Measurements from ENCODE around the gene ATF1. TPM values are rescaled to one million over a fixed set of nuclear protein-coding genes. Genes with fewer than 3 reads are reported as not detected.

Gene ATF1
- total RNA-seq, 3 donors from 2014 or later (not counting 1 experiment from before 2014, with no cell fraction given) = 20.1 to 36.8 (median 23.1) TPM

GRCh38 chr12:50753232-50753769 is 10.6 kb upstream of the ATF1 start:
- no peak overlapping the region for H3K27ac Mint-ChIP-seq
- 96% methylated on average over 5 of the region's 5 CpGs for WGBS (ENCODE audit: insufficient coverage)
- intact Hi-C loops (cut with micrococcal nuclease) = no loop called here

GRCh38 chr12:50764286-50765094 is 589 bp downstream of the ATF1 start:
- DNase-seq (peak; percentile 69 to 89), ATAC-seq (peak; percentile 66 to 84 (median 70))
- no peaks in the 10 kb centered on the region for H3K36me3 ChIP-seq (ENCODE audit: control insufficient read depth, insufficient read depth, low read length)
- peaks cover 17% of the 10 kb centered on the region for H3K4me1 ChIP-seq (ENCODE audit: control insufficient read depth, insufficient read depth, low read length)
- intact Hi-C loops (cut with micrococcal nuclease) = loop anchor here (1.0 to 5.0 kb wide), 5 partner anchors 61 to 588 kb away; a partner anchor contains a TSS
- H3K9me3 ChIP-seq (ENCODE audit: control insufficient read depth, insufficient read depth, low read length) = no peaks in the 10 kb centered on the region
- Mint-ChIP-seq H3K27ac (peak overlapping the region; percentile 91 to 93), H3K4me1 (peaks cover 26 to 41% of the 10 kb centered on the region in 2 donors), H3K36me3 (no peaks in the 10 kb centered on the region), H3K4me3 (peak overlapping the region; percentile 97), H3K9me3 (no peaks in the 10 kb centered on the region), H3K27me3 (ENCODE audit: low read depth in 2 of 2) (no peaks in the 10 kb centered on the region)
- no peaks in the 10 kb centered on the region for H3K27me3 ChIP-seq (ENCODE audit: control insufficient read depth, insufficient read depth, low read length)
- TF ChIP-seq CTCF (IDR thresholded peaks at IDR 0.05) = no peak
- WGBS (ENCODE audit: insufficient coverage) = under 1% methylated on average over 91 of the region's 91 CpGs
- peak overlapping the region; percentile 96 for H3K27ac ChIP-seq (ENCODE audit: low read length)
- H3K4me3 ChIP-seq (ENCODE audit: low read length) = peak overlapping the region; percentile 92

More at GRCh38 chr12:50753232-50753769, 10.6 kb upstream of the ATF1 start:
- no peaks in the 10 kb centered on the region for H3K9me3 Mint-ChIP-seq
- Histone ChIP-seq H3K27me3 (ENCODE audit: control insufficient read depth, insufficient read depth, low read length) (no peaks in the 10 kb centered on the region), H3K4me1 (ENCODE audit: control insufficient read depth, insufficient read depth, low read length) (no peaks in the 10 kb centered on the region), H3K4me3 (ENCODE audit: low read length) (no peak overlapping the region), H3K9me3 (ENCODE audit: control insufficient read depth, insufficient read depth, low read length) (no peaks in the 10 kb centered on the region), H3K36me3 (ENCODE audit: control insufficient read depth, insufficient read depth, low read length) (no peaks in the 10 kb centered on the region), H3K27ac (ENCODE audit: low read length) (no peak overlapping the region)
- ATAC-seq = no peak
- H3K27me3 Mint-ChIP-seq (ENCODE audit: low read depth in 2 of 2) = no peaks in the 10 kb centered on the region
- no peak for DNase-seq
- no peak for TF ChIP-seq CTCF (IDR thresholded peaks at IDR 0.05)
- H3K4me3 Mint-ChIP-seq = no peak overlapping the region
- no peaks in the 10 kb centered on the region for H3K4me1 Mint-ChIP-seq
- no peaks in the 10 kb centered on the region for H3K36me3 Mint-ChIP-seq

- peak; percentile 22 to 38 (median 35) for ATAC-seq
- Histone ChIP-seq H3K27ac (ENCODE audit: low read length) (peak overlapping the region; percentile 35), H3K27me3 (ENCODE audit: control insufficient read depth, insufficient read depth, low read length) (no peaks in the 10 kb centered on the region), H3K4me3 (ENCODE audit: low read length) (peak overlapping the region; percentile 92), H3K9me3 (ENCODE audit: control insufficient read depth, insufficient read depth, low read length) (no peaks in the 10 kb centered on the region), H3K36me3 (ENCODE audit: control insufficient read depth, insufficient read depth, low read length) (no peaks in the 10 kb centered on the region), H3K4me1 (ENCODE audit: control insufficient read depth, insufficient read depth, low read length) (peaks cover 17% of the 10 kb centered on the region)
- peak; percentile 78 for TF ChIP-seq CTCF (IDR thresholded peaks at IDR 0.05)
- no peaks in the 10 kb centered on the region for H3K36me3 Mint-ChIP-seq
- no peaks in the 10 kb centered on the region for H3K27me3 Mint-ChIP-seq (ENCODE audit: low read depth in 2 of 2)
- intact Hi-C loops (cut with micrococcal nuclease) = loop anchor here (1.0 to 5.0 kb wide), 5 partner anchors 60 to 587 kb away; a partner anchor contains a TSS
- H3K4me1 Mint-ChIP-seq = peaks cover 26 to 41% of the 10 kb centered on the region in 2 donors
- peak; percentile 26 to 78 for DNase-seq
- peak overlapping the region; percentile 91 to 93 for H3K27ac Mint-ChIP-seq
- no peaks in the 10 kb centered on the region for H3K9me3 Mint-ChIP-seq
- H3K4me3 Mint-ChIP-seq = peak overlapping the region; percentile 97
- 17% methylated on average over 12 of the region's 13 CpGs for WGBS (ENCODE audit: insufficient coverage)
Measured at GRCh38 chr12:50765095-50765911, 1.4 kb downstream of the ATF1 start.
